GM23338 (cell line): ENCODE results near the gene SPG7. TPM values are rescaled to one million over a fixed set of nuclear protein-coding genes. Genes with fewer than 3 reads are reported as not detected.

ENCODE experiments used
- ATAC-seq: fragments of 200-7000 bp; cut with Tn5 transposase; 3 replicates; pipeline ENCODE4 v1.9.1; 2020
- DNase-seq: peaks from one replicate; pipeline ENCODE4 v3.0.0-alpha.2; 2015; ENCODE audit warnings: low spot score
- H2AFZ ChIP-seq: fragments of 200-600 bp; sonication (generic); 2 replicates; pipeline ENCODE4 v1.8.0; 2016; ENCODE audit warnings: antibody characterized with exemption, mild to moderate bottlenecking, moderate library complexity
- H3F3A ChIP-seq: fragments of 200-600 bp; sonication (generic); replicated peaks from 2 replicates; pipeline ENCODE4 v1.8.0; 2017; ENCODE audit warnings: antibody characterized with exemption, mixed run types, low read depth
- H3K27ac ChIP-seq: fragments of 200-600 bp; sonication (generic); 2 replicates; pipeline ENCODE4 v1.6.1; 2016; ENCODE audit warnings: low read depth
- H3K27me3 ChIP-seq: fragments of 200-600 bp; sonication (generic); 2 replicates; pipeline ENCODE4 v1.8.0; 2016; ENCODE audit warnings: mild to moderate bottlenecking, mixed run types, moderate library complexity; ENCODE audit not compliant: insufficient read depth
- H3K36me3 ChIP-seq: fragments of 200-600 bp; sonication (generic); 2 replicates; pipeline ENCODE4 v1.8.0; 2016; ENCODE audit warnings: mild to moderate bottlenecking; ENCODE audit not compliant: insufficient read depth
- H3K4me1 ChIP-seq: fragments of 200-600 bp; sonication (generic); 2 replicates; pipeline ENCODE4 v1.8.0; 2016; ENCODE audit warnings: mild to moderate bottlenecking, moderate library complexity; ENCODE audit not compliant: insufficient read depth
- H3K4me2 ChIP-seq: fragments of 200-600 bp; sonication (generic); 2 replicates; pipeline ENCODE4 v1.7.1; 2017; ENCODE audit warnings: mixed run types
- H3K4me3 ChIP-seq: fragments of 200-600 bp; sonication (generic); 2 replicates; pipeline ENCODE4 v1.6.1; 2016; ENCODE audit warnings: mixed run types
- H3K79me2 ChIP-seq: fragments of 200-600 bp; sonication (generic); replicated peaks from 2 replicates; pipeline ENCODE4 v1.8.0; 2017; ENCODE audit warnings: mild to moderate bottlenecking; ENCODE audit not compliant: insufficient read depth
- H3K9me2 ChIP-seq: fragments of 200-600 bp; sonication (generic); 2 replicates; pipeline ENCODE4 v1.8.0; 2017; ENCODE audit not compliant: insufficient read depth
- H4K20me1 ChIP-seq: fragments of 200-600 bp; sonication (generic); replicated peaks from 2 replicates; pipeline ENCODE4 v1.8.0; 2017; ENCODE audit warnings: mild to moderate bottlenecking; ENCODE audit not compliant: insufficient read depth
- H3K27ac Mint-ChIP-seq: 2 replicates; pipeline ENCODE4 v1.8.0; 2020; ENCODE audit warnings: inconsistent platforms, mild to moderate bottlenecking, moderate library complexity, mixed read lengths
- H3K27me3 Mint-ChIP-seq: 3 replicates; pipeline ENCODE4 v1.8.0; 2022; ENCODE audit warnings: low read depth, mild to moderate bottlenecking, moderate library complexity, mixed read lengths, inconsistent platforms; ENCODE audit not compliant: insufficient read depth, poor library complexity
- H3K36me3 Mint-ChIP-seq: 3 replicates; pipeline ENCODE4 v1.8.0; 2021; ENCODE audit warnings: low read depth, mild to moderate bottlenecking, inconsistent platforms, moderate library complexity, mixed read lengths
- H3K4me1 Mint-ChIP-seq: 3 replicates; pipeline ENCODE4 v1.8.0; 2020; ENCODE audit warnings: mild to moderate bottlenecking, inconsistent platforms, mixed read lengths
- H3K4me3 Mint-ChIP-seq: 3 replicates; pipeline ENCODE4 v1.8.0; 2021; ENCODE audit warnings: moderate library complexity, mild to moderate bottlenecking, inconsistent platforms, mixed read lengths
- H3K9me3 Mint-ChIP-seq: 3 replicates; pipeline ENCODE4 v1.8.0; 2020; ENCODE audit warnings: moderate library complexity, mild to moderate bottlenecking, inconsistent platforms, mixed read lengths
- CREB1 ChIP-seq: fragments of 250-450 bp; sonication (Bioruptor Pico); IDR thresholded peaks from 2 replicates; pipeline ENCODE4 v1.5.0; 2020; ENCODE audit warnings: low read depth, mild to moderate bottlenecking, moderate library complexity
- CTCF ChIP-seq, 2 experiments: fragments of 200-600 bp in 1 of 2; sonication (generic) in 1 of 2; conservative IDR thresholded peaks; 2 replicates each; pipeline versions ENCODE4 v1.5.1 to v1.6.1; 2016 to 2017; ENCODE audit warnings: antibody characterized with exemption in 2 of 2, low read depth in 2 of 2, mild to moderate bottlenecking in 2 of 2, moderate library complexity in 1 of 2
- ETS1 ChIP-seq: IDR thresholded peaks from 2 replicates; pipeline ENCODE4 v1.6.1; 2016; ENCODE audit warnings: antibody characterized with exemption
- EZH2 ChIP-seq: fragments of 200-600 bp; sonication (generic); IDR thresholded peaks from one replicate; pipeline ENCODE4 v1.8.0; 2017; ENCODE audit warnings: antibody characterized with exemption, mild to moderate bottlenecking, low read depth; ENCODE audit not compliant: unreplicated experiment
- EZH2phosphoT487 ChIP-seq: fragments of 200-600 bp; sonication (generic); IDR thresholded peaks from one replicate; pipeline ENCODE4 v1.8.1; 2018; ENCODE audit warnings: antibody characterized with exemption; ENCODE audit not compliant: unreplicated experiment
- JUNB ChIP-seq: IDR thresholded peaks from one replicate; pipeline ENCODE4 v1.6.1; 2016; ENCODE audit warnings: antibody characterized with exemption; ENCODE audit not compliant: unreplicated experiment
- NANOG ChIP-seq: IDR thresholded peaks from 2 replicates; pipeline ENCODE4 v1.6.1; 2016; ENCODE audit warnings: antibody characterized with exemption, borderline replicate concordance
- POLR2AphosphoS5 ChIP-seq: IDR thresholded peaks from 2 replicates; pipeline ENCODE4 v1.6.1; 2016; ENCODE audit warnings: antibody characterized with exemption, low read depth
- REST ChIP-seq: IDR thresholded peaks from one replicate; pipeline ENCODE4 v1.6.1; 2018; ENCODE audit warnings: antibody characterized with exemption; ENCODE audit not compliant: unreplicated experiment
- STAT1 ChIP-seq: IDR thresholded peaks from one replicate; pipeline ENCODE4 v1.6.1; 2016; ENCODE audit warnings: antibody characterized with exemption; ENCODE audit not compliant: unreplicated experiment
- ZNF114 ChIP-seq: fragments of 250-450 bp; sonication (Bioruptor Pico); IDR thresholded peaks from 2 replicates; pipeline ENCODE4 v1.5.0; 2020; ENCODE audit warnings: mild to moderate bottlenecking, moderate library complexity
- ZNF331 ChIP-seq: fragments of 250-450 bp; sonication (Bioruptor Pico); IDR thresholded peaks from 2 replicates; pipeline ENCODE4 v1.5.0; 2020; ENCODE audit warnings: low read depth, mild to moderate bottlenecking, moderate library complexity
- ZNF462 ChIP-seq: fragments of 250-450 bp; sonication (Bioruptor Pico); IDR thresholded peaks from 2 replicates; pipeline ENCODE4 v1.5.0; 2020; ENCODE audit warnings: mild to moderate bottlenecking, moderate library complexity
- polyA plus RNA-seq: library from polyadenylated mRNA; unstranded; fragments of >200 nt; fragmentation: Nextera tagmentation; extraction: Ambion mirVana; gene quantifications from 2 replicates; pipeline ENCODE4 v1.2.1, GENCODE V29; 2016
- total RNA-seq: library from RNA; depleted of rRNA; stranded (reverse); fragments of >200 nt; shearing (Covaris generic); gene quantifications from 2 replicates; pipeline ENCODE4 v1.2.3, GENCODE V29; 2014

SPG7 gene
- total and polyA plus RNA-seq, 2 experiments from 2014 or later: 77.1 to 267 TPM

DNA sequence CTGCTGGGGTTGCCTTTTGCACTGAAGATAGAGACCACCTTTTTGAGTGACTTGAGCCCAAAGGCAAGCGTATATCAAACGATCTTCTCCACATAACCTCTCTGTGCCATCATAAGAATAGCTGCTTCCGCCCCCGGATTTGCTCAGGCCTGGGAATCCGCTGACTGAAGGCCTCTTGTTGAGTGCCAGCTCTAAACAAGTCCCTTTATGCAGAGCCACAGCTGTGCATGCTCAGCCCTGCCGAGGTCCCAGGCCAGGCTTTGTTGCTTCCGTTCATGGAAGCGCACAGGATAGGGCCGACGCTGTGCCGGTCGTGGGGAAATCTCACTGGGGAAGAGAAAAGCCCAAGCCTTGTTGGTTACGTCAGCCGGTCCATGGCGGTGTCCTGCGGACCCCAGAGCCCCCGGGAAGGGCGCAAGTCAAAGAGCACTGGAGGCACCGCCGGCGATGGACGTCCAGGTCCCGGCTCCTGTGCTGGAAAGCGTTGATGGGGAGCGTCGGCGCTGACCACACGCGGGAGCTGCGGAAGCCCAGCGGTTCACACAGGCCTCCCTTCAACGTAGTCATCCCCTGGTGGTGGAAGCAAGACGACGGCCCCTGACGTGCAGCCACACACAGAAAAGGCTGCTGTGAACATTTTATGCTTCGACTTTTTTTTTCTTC lies 28.8 kb downstream of the SPG7 start:
- no peak overlapping the region for H3K27ac ChIP-seq

More for the DNA sequence above, 28.8 kb downstream of the SPG7 start:
- TF ChIP-seq ZNF462 (no peak), REST (no peak), ETS1 (no peak), EZH2 (no peak), NANOG (no peak), POLR2AphosphoS5 (no peak), JUNB (no peak), CTCF (conservative IDR thresholded peaks at IDR 0.05; ENCODE audit: low read depth in 2 of 2) (no peak), CREB1 (CRISPR knock-in tag) (no peak), EZH2phosphoT487 (no peak), STAT1 (no peak), ZNF331 (CRISPR knock-in tag) (no peak), ZNF114 (CRISPR knock-in tag) (no peak)
- Histone ChIP-seq H3K79me2 (0 out of 2 replicates have a peak, but pooled peaks cover 5% of the 10 kb centered on the region), H3K27me3 (no peaks in the 10 kb centered on the region), H3K9me2 (no peaks in the 10 kb centered on the region), H2AFZ (no peak overlapping the region), H3K36me3 (peaks cover 35% of the 10 kb centered on the region), H3F3A (0 out of 2 replicates have a peak, but pooled peaks cover 7% of the 10 kb centered on the region), H3K4me2 (no peak overlapping the region), H3K4me3 (no peak overlapping the region), H4K20me1 (peaks cover 19% of the 10 kb centered on the region), H3K4me1 (no peaks in the 10 kb centered on the region)
- DNase-seq (no peak), ATAC-seq (no peak)
- Mint-ChIP-seq H3K4me1 (no peaks in the 10 kb centered on the region), H3K9me3 (no peaks in the 10 kb centered on the region), H3K4me3 (no peak overlapping the region), H3K27me3 (no peaks in the 10 kb centered on the region), H3K27ac (no peak overlapping the region), H3K36me3 (peaks cover 60% of the 10 kb centered on the region)
